ENCODE results near the gene ENTPD7.

Gene ENTPD7

GRCh38 chr10:99648717-99649116, 10.6 kb upstream of the ENTPD7 start:
- FAIRE-seq (no peak), DNase-seq (ENCODE audit: insufficient read length, low spot score) (no peak)
- TF ChIP-seq, protein P1, sequence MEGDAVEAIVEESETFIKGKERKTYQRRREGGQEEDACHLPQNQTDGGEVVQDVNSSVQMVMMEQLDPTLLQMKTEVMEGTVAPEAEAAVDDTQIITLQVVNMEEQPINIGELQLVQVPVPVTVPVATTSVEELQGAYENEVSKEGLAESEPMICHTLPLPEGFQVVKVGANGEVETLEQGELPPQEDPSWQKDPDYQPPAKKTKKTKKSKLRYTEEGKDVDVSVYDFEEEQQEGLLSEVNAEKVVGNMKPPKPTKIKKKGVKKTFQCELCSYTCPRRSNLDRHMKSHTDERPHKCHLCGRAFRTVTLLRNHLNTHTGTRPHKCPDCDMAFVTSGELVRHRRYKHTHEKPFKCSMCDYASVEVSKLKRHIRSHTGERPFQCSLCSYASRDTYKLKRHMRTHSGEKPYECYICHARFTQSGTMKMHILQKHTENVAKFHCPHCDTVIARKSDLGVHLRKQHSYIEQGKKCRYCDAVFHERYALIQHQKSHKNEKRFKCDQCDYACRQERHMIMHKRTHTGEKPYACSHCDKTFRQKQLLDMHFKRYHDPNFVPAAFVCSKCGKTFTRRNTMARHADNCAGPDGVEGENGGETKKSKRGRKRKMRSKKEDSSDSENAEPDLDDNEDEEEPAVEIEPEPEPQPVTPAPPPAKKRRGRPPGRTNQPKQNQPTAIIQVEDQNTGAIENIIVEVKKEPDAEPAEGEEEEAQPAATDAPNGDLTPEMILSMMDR (IDR thresholded peaks at IDR 0.05; ENCODE audit: insufficient read depth, missing control alignments), result no peak

DNA sequence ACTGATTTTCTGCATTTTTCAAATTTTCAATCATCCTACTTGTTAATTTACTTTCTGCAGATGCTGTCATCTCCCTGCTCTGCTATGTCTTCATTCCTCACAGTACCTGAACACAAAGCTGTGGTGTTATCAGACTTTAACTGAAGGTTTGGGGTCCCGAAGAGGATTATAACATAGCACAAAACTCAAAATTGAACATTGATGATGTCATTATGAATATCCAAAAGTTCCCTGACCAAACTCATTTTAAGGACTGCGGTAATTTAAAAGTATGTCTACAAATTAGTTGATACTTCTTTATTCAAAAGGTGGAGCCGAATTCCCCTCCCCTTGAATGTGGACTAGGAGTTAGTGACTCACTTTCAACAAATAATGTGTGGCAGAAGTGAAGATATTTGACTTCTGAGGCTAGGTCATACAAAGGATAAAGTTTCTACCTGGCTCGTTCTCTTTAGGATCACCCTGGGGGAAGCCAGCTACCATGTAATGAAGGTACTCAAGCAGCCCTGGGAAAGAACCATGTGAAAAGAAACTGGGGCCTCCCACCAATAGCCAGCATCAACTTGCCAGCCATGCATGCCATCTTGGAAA, 6.4 kb upstream of the ENTPD7 start:
- FAIRE-seq (no peak), DNase-seq (ENCODE audit: insufficient read length, low spot score) (no peak)
- TF ChIP-seq, protein P1 (IDR thresholded peaks at IDR 0.05; ENCODE audit: insufficient read depth, missing control alignments), result no peak

GRCh38 chr10:99654390-99655175, 4.7 kb upstream of the ENTPD7 start:
- DNase-seq (ENCODE audit: insufficient read length, low spot score) (no peak), FAIRE-seq (no peak)
- TF ChIP-seq, protein P1 (IDR thresholded peaks at IDR 0.05; ENCODE audit: insufficient read depth, missing control alignments), result no peak

DNA sequence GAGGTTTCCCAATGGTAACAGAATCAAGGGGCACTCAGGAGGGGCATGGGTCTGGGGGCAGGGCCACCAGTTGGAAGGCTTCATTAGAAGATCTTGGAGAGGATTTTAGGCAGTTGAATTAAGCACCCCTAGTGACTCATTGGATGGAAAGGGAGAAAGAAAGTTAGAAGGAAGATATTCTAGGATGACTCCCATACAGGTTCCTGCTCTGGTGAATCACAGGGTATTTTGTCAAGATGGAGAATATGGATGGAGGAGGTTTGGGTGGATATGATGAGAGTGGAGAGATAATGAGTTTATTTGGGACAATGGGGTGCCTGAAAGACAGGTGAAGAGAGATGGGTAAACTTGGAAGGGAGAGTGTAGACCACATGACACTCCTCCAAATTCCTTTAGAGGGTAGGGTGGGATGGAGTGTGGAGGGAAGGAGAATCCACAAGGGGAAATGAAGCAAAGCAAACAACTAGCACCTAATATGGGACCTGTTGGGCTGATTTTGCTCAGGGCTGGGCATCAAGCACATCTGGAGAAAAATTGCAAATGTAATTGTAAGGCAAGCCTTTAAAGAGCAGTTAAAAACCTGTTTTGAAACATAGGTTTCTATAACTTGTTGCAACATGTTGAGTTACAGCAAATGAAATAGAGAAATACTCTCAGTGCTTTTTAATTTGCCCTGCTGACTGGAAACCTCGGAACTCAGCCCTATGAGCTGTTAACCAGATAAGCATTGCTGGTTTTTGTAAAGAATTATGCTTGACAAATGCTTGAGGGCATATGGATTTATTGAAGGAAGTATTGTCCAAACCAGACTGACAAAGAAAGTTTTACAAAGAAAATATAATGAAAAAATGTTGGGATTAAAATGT, 2.9 kb upstream of the ENTPD7 start:
- DNase-seq (ENCODE audit: insufficient read length, low spot score) (no peak), FAIRE-seq (no peak)
- TF ChIP-seq, protein P1 (IDR thresholded peaks at IDR 0.05; ENCODE audit: insufficient read depth, missing control alignments), result no peak

DNA sequence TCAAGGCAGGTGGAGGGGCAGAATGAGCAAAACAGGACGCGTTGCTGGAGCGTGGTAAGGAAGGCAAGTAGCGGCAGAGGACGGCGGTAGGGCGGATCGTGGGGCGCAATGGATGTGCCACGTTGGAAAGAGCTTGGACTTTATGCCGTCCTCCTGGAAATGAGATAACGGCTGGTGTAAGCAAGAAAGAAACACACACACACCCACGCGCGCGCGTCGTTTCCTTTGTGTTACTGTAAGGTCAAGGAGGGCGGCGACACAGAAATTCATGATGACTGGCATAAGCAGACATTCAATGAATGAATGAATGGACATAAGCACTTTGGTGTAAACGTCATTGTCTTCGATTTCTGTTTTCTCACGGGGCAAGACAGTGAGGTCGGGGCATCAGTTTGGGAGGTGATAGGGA, 683 bp upstream of the ENTPD7 start:
- DNase-seq (ENCODE audit: insufficient read length, low spot score) (no peak), FAIRE-seq (no peak)
- TF ChIP-seq, protein P1 (IDR thresholded peaks at IDR 0.05; ENCODE audit: insufficient read depth, missing control alignments), result no peak

DNA sequence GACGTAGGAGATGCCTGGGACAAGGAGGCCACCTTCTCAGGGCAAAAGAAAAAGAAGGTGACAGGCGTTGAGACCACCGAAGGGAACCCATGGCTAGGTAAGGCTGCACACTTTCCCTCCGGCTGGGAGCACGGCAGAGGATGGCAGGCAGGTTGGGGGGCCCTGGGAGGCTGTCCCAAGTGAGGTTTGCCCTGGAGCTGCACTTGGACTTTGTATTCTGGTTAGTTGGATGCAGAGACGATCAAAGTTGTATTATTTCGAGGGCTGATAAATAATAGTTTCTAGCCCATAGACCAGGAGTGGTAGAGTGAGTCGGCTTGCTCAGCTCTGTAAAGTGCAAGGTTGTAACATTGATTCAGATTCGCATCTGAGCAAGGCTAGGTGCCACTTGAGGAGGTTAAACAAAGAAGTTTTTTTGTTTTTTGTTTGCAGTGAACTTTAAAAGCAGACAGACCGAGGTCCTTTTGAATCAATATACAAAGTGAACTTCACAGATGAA, 608 bp downstream of the ENTPD7 start:
- FAIRE-seq, result no peak
- TF ChIP-seq, protein P1 (IDR thresholded peaks at IDR 0.05; ENCODE audit: insufficient read depth, missing control alignments), result no peak

More for the DNA sequence above, 608 bp downstream of the ENTPD7 start:
- DNase-seq (ENCODE audit: insufficient read length, low spot score), result no peak
